ENCODE measurements around the gene METTL16.
A peak's percentile ranks its signal among the peaks of the same experiment; 100 is the strongest.

The METTL16 gene

DNA sequence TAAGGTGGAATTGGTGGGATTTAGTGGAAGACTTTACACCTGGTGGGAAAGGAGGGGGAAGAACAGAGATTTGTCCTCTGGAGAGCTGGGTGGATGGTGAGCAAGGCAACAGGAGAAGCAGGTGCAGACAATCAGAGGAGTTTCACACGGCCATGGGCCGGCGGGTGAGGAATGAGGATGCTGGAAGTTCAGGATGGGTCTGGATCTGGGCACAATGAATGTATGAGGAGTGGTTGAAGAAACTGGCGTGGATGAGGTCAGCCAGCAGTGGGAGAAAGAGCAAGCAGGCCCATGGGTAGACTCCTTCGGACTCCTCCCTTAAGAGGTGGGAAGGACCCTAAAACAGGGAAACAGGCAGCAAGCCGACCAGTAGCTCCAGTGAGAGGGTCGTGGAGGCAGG is 100.7 kb downstream of the METTL16 start:
- no peak for DNase-seq

GRCh38 chr17:2406903-2407790 is 104.5 kb downstream of the METTL16 start:
- peak; percentile 84 for DNase-seq

GRCh38 chr17:2406271-2406902 is 105.3 kb downstream of the METTL16 start:
- DNase-seq, result no peak

DNA sequence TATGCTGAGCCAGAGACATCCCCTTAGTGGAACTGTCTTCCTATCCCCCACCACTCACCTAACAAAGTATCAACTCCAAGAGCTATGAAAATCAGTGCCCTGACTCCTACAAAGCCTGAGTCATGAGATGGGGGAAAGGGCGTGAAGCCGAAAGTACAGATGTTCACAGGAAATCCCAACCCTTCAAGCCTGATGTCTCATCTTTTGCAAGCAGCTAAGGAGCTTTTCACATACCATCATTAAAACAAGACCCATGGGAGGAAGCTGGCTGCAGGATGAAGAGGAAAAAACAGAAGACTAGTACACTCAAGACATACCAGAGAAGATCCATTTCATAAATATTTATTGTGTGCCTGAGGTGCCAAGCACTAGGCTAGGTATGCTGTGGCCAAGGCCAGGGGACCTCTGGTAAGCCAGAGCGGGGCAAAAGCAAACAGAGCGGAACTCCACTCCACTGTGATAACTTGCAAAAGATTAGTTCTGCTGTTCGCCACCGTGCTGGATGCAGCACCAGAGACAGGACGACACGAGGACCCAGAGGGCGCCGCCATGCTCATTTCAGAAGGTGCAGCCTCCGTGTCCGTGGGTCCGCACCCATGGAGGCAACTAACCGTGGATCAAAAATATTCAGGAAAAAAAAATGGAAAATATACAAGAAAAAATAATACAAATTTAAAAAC is 106.3 kb downstream of the METTL16 start:
- DNase-seq, result peak; percentile 82

DNA sequence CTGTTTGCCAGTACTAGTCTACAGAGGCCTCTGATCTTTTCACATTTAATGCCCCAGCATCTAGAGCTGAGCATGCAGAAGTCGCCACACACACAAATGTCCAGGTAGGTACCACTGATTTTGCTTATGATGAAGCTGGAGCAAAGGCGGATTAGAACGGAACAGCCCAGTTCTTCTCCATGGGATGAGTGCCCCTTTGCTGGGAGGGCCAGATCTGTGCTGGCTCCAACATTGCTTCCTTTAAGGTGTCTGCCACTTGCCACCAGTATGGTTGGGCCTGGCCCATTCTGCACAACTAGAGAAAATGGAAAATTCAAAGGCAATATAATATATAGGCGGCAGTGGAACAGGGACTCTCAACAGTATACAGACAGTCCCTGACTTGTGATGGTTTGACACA is 108.6 kb downstream of the METTL16 start:
- DNase-seq, result no peak

GRCh38 chr17:2402544-2402943 is 109.1 kb downstream of the METTL16 start:
- no peak for DNase-seq

- DNase-seq, result peak; percentile 98
Observed at GRCh38 chr17:2401426-2402221, 110.1 kb downstream of the METTL16 start.

DNA sequence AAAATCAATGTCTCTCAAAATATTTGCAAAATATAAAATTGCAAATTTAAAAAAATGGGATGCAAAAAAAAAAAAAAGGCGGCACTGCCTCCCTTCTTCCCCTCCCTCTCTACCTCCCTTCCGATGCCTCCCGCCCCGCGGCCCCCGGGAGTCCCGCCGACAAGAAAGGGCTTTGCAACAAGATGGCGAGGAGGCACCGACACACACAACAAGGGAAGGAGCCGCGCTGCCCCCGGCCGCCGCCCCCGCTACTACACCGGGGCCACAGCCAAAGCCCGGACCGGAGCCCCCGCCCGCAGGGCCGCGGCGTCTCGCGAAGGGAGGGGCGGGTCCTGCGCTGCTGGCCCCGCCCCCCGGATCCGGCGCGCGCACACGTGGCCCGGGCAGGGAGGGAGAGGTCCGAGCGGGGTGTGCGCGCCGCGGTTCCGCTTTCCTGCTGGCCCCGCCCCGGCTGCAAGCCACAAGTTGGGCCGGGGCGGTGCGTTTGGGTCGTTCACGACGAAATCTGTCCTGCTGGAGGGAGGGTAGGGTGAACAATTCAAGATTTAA is 110.7 kb downstream of the METTL16 start, which contains the start of gene MNT:
Gene MNT, minus strand, starts transcription at position 184 of the 549 bp plus-strand sequence. CDS start 348 bp downstream, outside the sequence.
- DNase-seq, result peak; percentile 90

DNA sequence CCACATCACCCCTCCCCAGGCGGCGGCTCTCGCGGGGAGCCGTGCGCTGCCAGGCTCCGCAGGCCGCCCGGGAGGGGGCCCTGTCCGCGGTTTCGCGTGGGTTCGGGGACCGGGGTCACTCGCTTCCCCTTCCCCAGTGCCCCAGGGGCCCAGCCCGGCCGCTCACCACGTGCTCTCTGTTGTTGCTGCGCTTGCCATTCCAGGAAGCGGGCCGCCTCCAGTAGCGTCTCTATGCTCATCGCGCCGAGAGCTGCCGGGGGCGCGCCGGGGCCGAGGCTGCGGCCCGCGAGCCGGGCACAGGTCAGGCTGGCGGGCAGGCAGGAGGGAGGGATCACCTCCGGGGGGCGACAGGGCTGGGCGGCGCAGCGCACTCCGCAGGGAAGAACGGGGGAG is 111.2 kb downstream of the METTL16 start:
- peak; percentile 42 for DNase-seq

GRCh38 chr17:2399572-2400473 is 111.9 kb downstream of the METTL16 start:
- DNase-seq, result peak; percentile 97

- peak; percentile 79 for DNase-seq
Observed at GRCh38 chr17:2398655-2399571, 112.8 kb downstream of the METTL16 start.

- no peak for DNase-seq
Observed at GRCh38 chr17:2398182-2398581, 113.5 kb downstream of the METTL16 start.

DNA sequence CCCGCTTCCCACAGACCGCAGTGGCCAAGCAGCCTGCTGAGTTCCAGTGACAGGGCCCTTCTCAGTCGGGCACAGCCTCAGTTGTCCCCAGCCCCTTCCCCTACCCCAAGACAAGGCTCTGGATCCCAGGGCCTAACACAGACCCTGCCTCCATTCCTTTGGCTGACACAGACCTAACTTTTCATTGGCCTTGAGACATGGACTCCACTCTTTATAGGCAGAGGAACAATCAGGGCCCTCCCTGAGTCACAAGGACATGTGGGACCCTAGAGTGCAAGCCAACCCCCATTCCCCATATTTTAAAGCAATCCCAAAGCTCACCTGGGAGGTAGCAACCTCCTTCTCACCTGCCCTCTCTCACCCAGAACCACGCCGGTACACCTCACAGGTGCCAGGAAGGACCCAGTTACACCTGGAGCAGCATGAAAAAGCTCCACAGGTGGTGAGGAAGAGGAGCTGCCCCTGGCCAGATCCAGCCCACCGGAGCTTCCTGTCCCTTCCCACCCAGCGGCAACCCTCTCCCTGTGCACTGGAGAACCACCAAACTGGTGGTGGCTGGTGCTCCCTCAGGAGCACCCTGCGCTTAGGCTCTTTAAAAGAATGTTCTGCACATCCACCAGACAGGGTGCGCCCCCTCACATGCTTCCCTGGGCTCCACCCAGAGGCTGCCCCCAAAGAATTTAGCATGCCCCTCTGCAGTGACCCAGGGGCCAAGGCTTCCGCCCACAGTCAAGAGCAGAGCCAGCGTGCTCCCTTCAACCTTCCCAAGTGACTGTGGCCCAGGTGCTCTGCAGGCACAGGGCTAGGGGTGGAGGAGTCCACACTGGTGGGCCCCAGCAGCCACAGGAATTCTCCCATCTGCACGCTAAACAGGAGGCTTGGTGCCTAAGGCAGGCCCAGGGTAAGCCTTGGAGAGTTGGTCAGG is 114.2 kb downstream of the METTL16 start:
- no peak for DNase-seq

GRCh38 chr17:2396568-2397246 is 115.0 kb downstream of the METTL16 start:
- DNase-seq, result peak; percentile 99

DNA sequence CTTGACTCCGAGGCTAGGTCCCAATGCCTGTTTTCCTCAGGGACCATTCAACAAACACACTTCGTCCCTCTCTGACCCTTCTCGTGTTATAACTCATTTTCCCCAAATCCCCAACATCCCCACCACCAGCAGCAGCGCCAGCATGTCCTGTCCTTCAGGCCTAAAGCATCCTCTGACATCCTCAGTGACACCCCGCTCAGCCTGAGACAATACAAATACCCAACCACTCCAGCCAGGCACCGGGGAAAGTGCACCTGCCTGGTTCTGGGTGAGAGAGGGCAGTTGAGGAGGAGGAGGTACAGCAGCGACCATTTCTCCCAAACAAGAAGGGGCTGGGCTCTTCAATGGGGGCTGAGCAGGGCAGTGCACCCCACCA is 115.5 kb downstream of the METTL16 start:
- no peak for DNase-seq

- DNase-seq, result no peak
Observed at GRCh38 chr17:2395258-2396181, 116.2 kb downstream of the METTL16 start.

- no peak for DNase-seq
Observed at GRCh38 chr17:2394775-2395201, 116.9 kb downstream of the METTL16 start.

All from NCI-H226 (cell line).